ENCODE measurements around the gene GPAT2.
"Not testable (repeated sequence)": the region's sequence is repeated elsewhere in the genome, so short reads cannot be mapped to it uniquely, and the experiment has no call there.

The GPAT2 gene

GRCh38 chr2:96025194-96025492 lies 9.6 kb downstream of the GPAT2 start:
- Histone ChIP-seq H3K79me2 (ENCODE audit: insufficient read depth, low read length) (no peaks in the 10 kb centered on the region), H3K9ac (ENCODE audit: low read length) (no peak overlapping the region)
- no peak for TF ChIP-seq CTCF (IDR thresholded peaks at IDR 0.05; ENCODE audit: low read length)
- no peak for TF ChIP-seq EZH2 (IDR thresholded peaks at IDR 0.05; ENCODE audit: borderline replicate concordance, low read length)

GRCh38 chr2:96024336-96025193 lies 10.2 kb downstream of the GPAT2 start:
- Histone ChIP-seq H3K4me2 (ENCODE audit: low read length) (no peak overlapping the region), H3K4me1 (ENCODE audit: insufficient read depth, low read length, severe bottlenecking) (no peaks in the 10 kb centered on the region), H3K79me2 (ENCODE audit: insufficient read depth, low read length) (no peaks in the 10 kb centered on the region), H2AFZ (ENCODE audit: low read length) (no peak overlapping the region), H3K9me2 (ENCODE audit: low read depth, low read length) (no peaks in the 10 kb centered on the region), H3K9ac (ENCODE audit: low read length) (no peak overlapping the region), H3K9me3 (ENCODE audit: low read length) (no peaks in the 10 kb centered on the region), H3K27ac (ENCODE audit: low read depth, low read length, poor library complexity, severe bottlenecking) (no peak overlapping the region), H4K20me1 (ENCODE audit: insufficient read depth, low read length) (no peaks in the 10 kb centered on the region), H3K4me3 (ENCODE audit: low read depth, low read length, poor library complexity, severe bottlenecking) (no peak overlapping the region), H3K27me3 (ENCODE audit: insufficient read depth, low read length) (no peaks in the 10 kb centered on the region), H3F3A (ENCODE audit: insufficient read depth, low read length) (no peaks in the 10 kb centered on the region), H3K36me3 (ENCODE audit: insufficient read depth, low read length) (no peaks in the 10 kb centered on the region)
- TF ChIP-seq CTCF (IDR thresholded peaks at IDR 0.05; ENCODE audit: low read length) (no peak), EZH2 (IDR thresholded peaks at IDR 0.05; ENCODE audit: borderline replicate concordance, low read length) (no peak)

More at GRCh38 chr2:96025194-96025492, 9.6 kb downstream of the GPAT2 start:
- H3K27ac ChIP-seq (ENCODE audit: low read depth, low read length, poor library complexity, severe bottlenecking) = no peak overlapping the region
- no peaks in the 10 kb centered on the region for H3K9me3 ChIP-seq (ENCODE audit: low read length)
- no peak overlapping the region for H2AFZ ChIP-seq (ENCODE audit: low read length)
- no peaks in the 10 kb centered on the region for H3F3A ChIP-seq (ENCODE audit: insufficient read depth, low read length)
- no peaks in the 10 kb centered on the region for H3K9me2 ChIP-seq (ENCODE audit: low read depth, low read length)
- H3K4me3 ChIP-seq (ENCODE audit: low read depth, low read length, poor library complexity, severe bottlenecking) = no peak overlapping the region
- H4K20me1 ChIP-seq (ENCODE audit: insufficient read depth, low read length) = no peaks in the 10 kb centered on the region
- no peak overlapping the region for H3K4me2 ChIP-seq (ENCODE audit: low read length)
- no peaks in the 10 kb centered on the region for H3K4me1 ChIP-seq (ENCODE audit: insufficient read depth, low read length, severe bottlenecking)
- H3K27me3 ChIP-seq (ENCODE audit: insufficient read depth, low read length) = no peaks in the 10 kb centered on the region
- no peaks in the 10 kb centered on the region for H3K36me3 ChIP-seq (ENCODE audit: insufficient read depth, low read length)

- not testable (repeated sequence) for H3K9me3 ChIP-seq (ENCODE audit: low read length)
Measured at GRCh38 chr2:96023701-96024100, 11.0 kb downstream of the GPAT2 start.

More at GRCh38 chr2:96023701-96024100, 11.0 kb downstream of the GPAT2 start:
- H3K9ac ChIP-seq (ENCODE audit: low read length); H3K79me2 ChIP-seq (ENCODE audit: insufficient read depth, low read length); H3F3A ChIP-seq (ENCODE audit: insufficient read depth, low read length); H2AFZ ChIP-seq (ENCODE audit: low read length); H3K9me2 ChIP-seq (ENCODE audit: low read depth, low read length); H3K27me3 ChIP-seq (ENCODE audit: insufficient read depth, low read length); H3K4me1 ChIP-seq (ENCODE audit: insufficient read depth, low read length, severe bottlenecking); H3K27ac ChIP-seq (ENCODE audit: low read depth, low read length, poor library complexity, severe bottlenecking); H4K20me1 ChIP-seq (ENCODE audit: insufficient read depth, low read length); H3K36me3 ChIP-seq (ENCODE audit: insufficient read depth, low read length); H3K4me2 ChIP-seq (ENCODE audit: low read length); H3K4me3 ChIP-seq (ENCODE audit: low read depth, low read length, poor library complexity, severe bottlenecking): not testable (repeated sequence)

Data from OCI-LY1 (cell line).